SHP77 (cell line): ENCODE data around the gene GCSAML.
"Not testable (repeated sequence)": the region's sequence is repeated elsewhere in the genome, so short reads cannot be mapped to it uniquely, and the experiment has no call there.

Experiments used
- DNase-seq, 2 experiments: peaks; one replicate each; lab custom pipeline; 2025; lab: John Stamatoyannopoulos, UW

GCSAML gene

GRCh38 chr1:247548769-247549182 is at the start of gene GCSAML:
TSS of gene GCSAML (plus strand) at chr1:247549134. CDS start at chr1:247549192, 58 bp downstream.
- DNase-seq = no peak

GRCh38 chr1:247500865-247501264 is 48.1 kb upstream of the GCSAML start:
- no peak for DNase-seq

GRCh38 chr1:247506831-247507230 is 42.1 kb upstream of the GCSAML start:
- no peak for DNase-seq

GRCh38 chr1:247517795-247518612 is 30.9 kb upstream of the GCSAML start:
- DNase-seq = no peak

GRCh38 chr1:247518613-247518891 is 30.4 kb upstream of the GCSAML start:
- DNase-seq = no peak

GRCh38 chr1:247521886-247522285 is 27.0 kb upstream of the GCSAML start:
- DNase-seq = not testable (repeated sequence)

- no peak for DNase-seq
These were observed 20.0 kb upstream of the GCSAML start for GRCh38 chr1:247528812-247529474.

GRCh38 chr1:247529771-247530355 is 19.1 kb upstream of the GCSAML start:
- no peak for DNase-seq

- no peak for DNase-seq
These were observed 18.1 kb upstream of the GCSAML start for GRCh38 chr1:247530785-247531184.

- DNase-seq = no peak
These were observed 17.0 kb upstream of the GCSAML start for GRCh38 chr1:247531937-247532336.

- DNase-seq = no peak
These were observed 13.5 kb upstream of the GCSAML start for GRCh38 chr1:247535402-247535801.

- DNase-seq = no peak
These were observed 12.6 kb upstream of the GCSAML start, which contains the start of gene OR2C3 for GRCh38 chr1:247536340-247536739. TSS of gene OR2C3 (minus strand) at chr1:247536440. CDS start at chr1:247532511, 3,929 bp downstream.

- no peak for DNase-seq
These were observed 10.4 kb upstream of the GCSAML start for GRCh38 chr1:247538561-247538960.

GRCh38 chr1:247539215-247539614 is 9.7 kb upstream of the GCSAML start:
- DNase-seq = no peak

- no peak for DNase-seq
These were observed 8.4 kb upstream of the GCSAML start for GRCh38 chr1:247540581-247540980.

GRCh38 chr1:247542811-247543210 is 6.1 kb upstream of the GCSAML start:
- no peak for DNase-seq

GRCh38 chr1:247548092-247548491 is 842 bp upstream of the GCSAML start:
- no peak for DNase-seq

GRCh38 chr1:247551721-247552120 is 2.8 kb downstream of the GCSAML start:
- no peak for DNase-seq

- no peak for DNase-seq
These were observed 3.3 kb downstream of the GCSAML start for GRCh38 chr1:247552231-247552630.

- no peak for DNase-seq
These were observed 9.2 kb downstream of the GCSAML start for GRCh38 chr1:247557926-247558674.

GRCh38 chr1:247561711-247562110 is 12.8 kb downstream of the GCSAML start:
- DNase-seq = no peak

- no peak for DNase-seq
These were observed 13.3 kb downstream of the GCSAML start for GRCh38 chr1:247562198-247562597.
